Upper lobe of left lung (tissue), 6 donors: ENCODE results near the gene NRXN3. TPM values are rescaled to one million over a fixed set of nuclear protein-coding genes. Genes with fewer than 3 reads are reported as not detected.

Experiments used
- ATAC-seq, 2 donors: fragments of 200-7000 bp; cut with Tn5 transposase; one replicate each; pipeline ENCODE4 v1.9.1; 2022; ENCODE audit warnings: mild to moderate bottlenecking in 2 of 2, moderate library complexity in 2 of 2; ENCODE audit not compliant: low FRiP score in 2 of 2
- DNase-seq, 2 donors: peaks; one replicate each; pipeline ENCODE4 v3.0.0-alpha.2; 2019 to 2020
- H3K27ac ChIP-seq, 4 donors: fragments of 200-600 bp; sonication (generic); one replicate each; pipeline ENCODE4 v1.5.1; 2016 to 2019
- H3K27me3 ChIP-seq, 4 donors: fragments of 200-600 bp; sonication (generic); one replicate each; pipeline ENCODE4 v1.5.1; 2017 to 2019
- H3K36me3 ChIP-seq, 4 donors: fragments of 200-600 bp; sonication (generic); one replicate each; pipeline ENCODE4 v1.5.1; 2016 to 2019
- H3K4me1 ChIP-seq, 4 donors: fragments of 200-600 bp; sonication (generic); one replicate each; pipeline ENCODE4 v1.5.1; 2018 to 2019
- H3K4me3 ChIP-seq, 4 donors: fragments of 200-600 bp; sonication (generic); one replicate each; pipeline ENCODE4 v1.5.1; 2017 to 2019; ENCODE audit warnings: mild to moderate bottlenecking in 2 of 4, moderate library complexity in 1 of 4
- H3K9me3 ChIP-seq, 4 donors: fragments of 200-600 bp; sonication (generic); one replicate each; pipeline ENCODE4 v1.5.1; 2018 to 2019
- EP300 ChIP-seq, 4 donors: sonication (generic); formaldehyde crosslinking; IDR thresholded peaks; one replicate each; pipeline ENCODE4 v1.5.1; 2017; ENCODE audit warnings: antibody characterized with exemption in 4 of 4, control low read depth in 2 of 4
- POLR2A ChIP-seq, 4 donors: fragments of 450-650 bp; IDR thresholded peaks; one replicate each; pipeline ENCODE4 v1.5.1; 2016 to 2017; ENCODE audit warnings: antibody characterized with exemption in 4 of 4, mild to moderate bottlenecking in 2 of 4
- POLR2AphosphoS5 ChIP-seq, 2 donors: sonication (generic); formaldehyde crosslinking; IDR thresholded peaks; one replicate each; pipeline ENCODE4 v1.5.1; 2017; ENCODE audit warnings: antibody characterized with exemption in 2 of 2
- WGBS, 2 donors: methylation state at CpG; one replicate each; pipeline ENCODE4 v1.1.5; 2017 to 2018; 5-methylcytosine and 5-hydroxymethylcytosine counted together
- total RNA-seq, 6 donors: library from RNA; depleted of rRNA in 4 of 6; stranded (reverse); fragments of >200 nt in 4 of 6; gene quantifications; one replicate each; pipeline versions ENCODE4 v1.1.0 to v1.2.1, GENCODE V29; 2016 to 2021
- TF ChIP-seq, protein P1 (sequence below), 6 experiments: fragments of 450-650 bp in 4 of 6; fragments of 200-600 bp in 2 of 6; sonication (generic) in 2 of 6; IDR thresholded peaks; one replicate each; pipeline ENCODE4 v1.5.1; 2016 to 2019; ENCODE audit warnings: antibody characterized with exemption in 6 of 6
- donor health status: DM: no; HTN: no; CAD: no; lungs with moderate emphysema.
- donor health status: DM: no; HTN: yes; CAD: no; lungs with severe emphysema.

The NRXN3 gene
- total RNA-seq, 6 donors from 2014 or later: 4.4 to 14.9 (median 7.2) TPM

DNA sequence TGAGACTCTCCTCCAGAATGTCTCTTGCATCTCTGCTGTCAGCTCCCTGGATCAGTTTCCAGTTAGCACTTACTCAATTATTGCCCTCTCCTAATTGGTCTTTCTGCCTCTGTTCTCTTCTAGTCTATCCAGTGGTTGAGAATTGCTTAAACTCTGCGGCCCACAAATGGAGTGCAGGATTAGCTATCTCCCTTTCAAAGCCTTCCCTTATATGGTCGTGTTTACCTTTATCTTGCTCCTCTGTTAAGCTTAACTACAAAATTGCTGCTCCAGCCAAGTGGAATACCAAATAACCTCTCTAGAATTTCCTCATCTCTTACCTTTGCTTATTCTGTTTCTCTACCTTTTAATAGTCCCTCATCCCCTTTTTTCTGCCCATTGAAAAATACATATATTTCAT lies 132.7 kb downstream of the NRXN3 start:
- Histone ChIP-seq H3K27ac (no peak overlapping the region), H3K9me3 (no peaks in the 10 kb centered on the region), H3K36me3 (no peaks in the 10 kb centered on the region), H3K4me3 (no peak overlapping the region), H3K27me3 (no peaks in the 10 kb centered on the region), H3K4me1 (no peaks in the 10 kb centered on the region)
- TF ChIP-seq, protein P1, sequence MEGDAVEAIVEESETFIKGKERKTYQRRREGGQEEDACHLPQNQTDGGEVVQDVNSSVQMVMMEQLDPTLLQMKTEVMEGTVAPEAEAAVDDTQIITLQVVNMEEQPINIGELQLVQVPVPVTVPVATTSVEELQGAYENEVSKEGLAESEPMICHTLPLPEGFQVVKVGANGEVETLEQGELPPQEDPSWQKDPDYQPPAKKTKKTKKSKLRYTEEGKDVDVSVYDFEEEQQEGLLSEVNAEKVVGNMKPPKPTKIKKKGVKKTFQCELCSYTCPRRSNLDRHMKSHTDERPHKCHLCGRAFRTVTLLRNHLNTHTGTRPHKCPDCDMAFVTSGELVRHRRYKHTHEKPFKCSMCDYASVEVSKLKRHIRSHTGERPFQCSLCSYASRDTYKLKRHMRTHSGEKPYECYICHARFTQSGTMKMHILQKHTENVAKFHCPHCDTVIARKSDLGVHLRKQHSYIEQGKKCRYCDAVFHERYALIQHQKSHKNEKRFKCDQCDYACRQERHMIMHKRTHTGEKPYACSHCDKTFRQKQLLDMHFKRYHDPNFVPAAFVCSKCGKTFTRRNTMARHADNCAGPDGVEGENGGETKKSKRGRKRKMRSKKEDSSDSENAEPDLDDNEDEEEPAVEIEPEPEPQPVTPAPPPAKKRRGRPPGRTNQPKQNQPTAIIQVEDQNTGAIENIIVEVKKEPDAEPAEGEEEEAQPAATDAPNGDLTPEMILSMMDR (IDR thresholded peaks at IDR 0.05): no peak
- TF ChIP-seq POLR2AphosphoS5 (IDR thresholded peaks at IDR 0.05): no peak
- no peak for TF ChIP-seq EP300 (IDR thresholded peaks at IDR 0.05)
- no peak for TF ChIP-seq POLR2A (IDR thresholded peaks at IDR 0.05)
- ATAC-seq: no peak
- no peak for DNase-seq
- WGBS, 2 donors: 25 to 45% methylated on average over 2 of the region's 2 CpGs

DNA sequence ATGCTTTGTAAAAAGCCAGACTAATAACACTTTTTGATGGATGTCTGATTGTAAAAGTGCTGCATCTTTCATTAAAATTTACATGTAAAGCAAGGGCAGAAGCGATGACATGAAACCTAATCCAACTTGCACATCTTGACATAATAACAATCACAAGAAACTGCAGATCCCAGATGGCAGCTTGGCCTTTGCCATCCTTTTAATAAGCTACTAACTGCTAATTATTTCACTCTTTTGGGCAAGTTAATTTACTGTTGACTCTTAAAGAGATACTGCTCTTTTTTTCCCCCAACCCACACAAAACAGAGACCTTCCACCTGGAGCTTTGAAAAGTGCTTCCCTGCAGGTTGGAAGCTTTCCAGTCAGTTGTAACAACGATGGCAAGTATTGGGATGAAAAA lies 137.5 kb downstream of the NRXN3 start:
- Histone ChIP-seq H3K9me3 (no peaks in the 10 kb centered on the region), H3K36me3 (no peaks in the 10 kb centered on the region), H3K4me3 (no peak overlapping the region), H3K27ac (no peak overlapping the region), H3K4me1 (no peaks in the 10 kb centered on the region), H3K27me3 (no peaks in the 10 kb centered on the region)
- ATAC-seq (no peak), DNase-seq (no peak)
- TF ChIP-seq EP300 (IDR thresholded peaks at IDR 0.05): no peak
- TF ChIP-seq POLR2A (IDR thresholded peaks at IDR 0.05): no peak
- TF ChIP-seq POLR2AphosphoS5 (IDR thresholded peaks at IDR 0.05): no peak
- TF ChIP-seq, protein P1 (IDR thresholded peaks at IDR 0.05): no peak
- WGBS, 2 donors: 54 to 62% methylated on average over 2 of the region's 2 CpGs

DNA sequence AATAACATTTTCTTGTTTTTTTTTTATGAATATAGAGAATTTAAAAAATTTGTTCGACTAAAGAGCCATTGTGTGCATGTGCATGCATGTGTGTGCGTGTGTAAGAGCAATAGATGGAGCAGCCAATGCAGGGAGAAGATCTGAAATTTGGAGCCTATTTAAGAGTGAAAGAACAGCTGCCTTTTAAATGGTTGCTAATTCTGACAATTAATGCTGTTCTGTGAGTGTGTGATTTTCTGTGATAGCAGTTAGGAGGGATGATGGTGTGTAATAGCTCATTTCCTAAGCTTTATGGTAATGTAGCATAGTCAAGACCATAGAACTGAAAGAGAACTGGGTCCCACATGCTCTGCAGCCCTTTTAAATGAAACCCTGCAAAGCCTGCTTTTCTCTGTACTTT lies 137.9 kb downstream of the NRXN3 start:
- 72 to 85% methylated on average over 2 of the region's 2 CpGs for WGBS, 2 donors
- H3K27ac ChIP-seq: no peak overlapping the region
- TF ChIP-seq POLR2A (IDR thresholded peaks at IDR 0.05) (no peak), POLR2AphosphoS5 (IDR thresholded peaks at IDR 0.05) (no peak), EP300 (IDR thresholded peaks at IDR 0.05) (no peak)
- TF ChIP-seq, protein P1 (IDR thresholded peaks at IDR 0.05): no peak

DNA sequence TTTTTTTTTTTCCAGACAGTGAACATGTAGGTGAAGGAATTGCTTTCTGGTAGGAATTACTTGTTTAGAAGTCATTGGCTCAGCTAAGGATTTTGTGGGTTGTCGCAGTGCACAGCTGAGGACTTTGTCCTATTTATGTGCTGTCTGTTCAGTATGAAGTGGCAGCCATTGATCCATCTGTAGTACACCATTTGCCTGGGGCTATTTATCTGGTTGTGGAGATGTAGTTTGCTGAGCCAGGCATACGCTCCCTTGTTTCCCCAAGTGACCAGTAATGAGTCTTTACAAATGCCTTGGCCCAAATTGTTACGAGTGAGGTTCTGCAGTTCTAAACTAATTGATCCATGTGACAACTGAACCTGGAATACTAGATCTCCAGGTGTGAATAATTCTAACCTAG lies 140.1 kb downstream of the NRXN3 start:
- no peaks in the 10 kb centered on the region for H3K36me3 ChIP-seq
- no peak for TF ChIP-seq POLR2AphosphoS5 (IDR thresholded peaks at IDR 0.05)
- no peak for TF ChIP-seq POLR2A (IDR thresholded peaks at IDR 0.05)
- no peak for TF ChIP-seq EP300 (IDR thresholded peaks at IDR 0.05)
- TF ChIP-seq, protein P1 (IDR thresholded peaks at IDR 0.05): no peak
- WGBS, 2 donors: 92 to 97% methylated on average over 3 of the region's 3 CpGs
- H3K9me3 ChIP-seq: no peaks in the 10 kb centered on the region
- H3K27me3 ChIP-seq: no peaks in the 10 kb centered on the region
- H3K4me3 ChIP-seq: no peak overlapping the region
- ATAC-seq: no peak
- no peaks in the 10 kb centered on the region for H3K4me1 ChIP-seq
- DNase-seq: no peak
- no peak overlapping the region for H3K27ac ChIP-seq

More for the DNA sequence above, 137.9 kb downstream of the NRXN3 start:
- ATAC-seq: no peak
- no peak for DNase-seq
- H3K4me3 ChIP-seq: no peak overlapping the region
- no peaks in the 10 kb centered on the region for H3K36me3 ChIP-seq
- no peaks in the 10 kb centered on the region for H3K27me3 ChIP-seq
- no peaks in the 10 kb centered on the region for H3K4me1 ChIP-seq
- no peaks in the 10 kb centered on the region for H3K9me3 ChIP-seq

DNA sequence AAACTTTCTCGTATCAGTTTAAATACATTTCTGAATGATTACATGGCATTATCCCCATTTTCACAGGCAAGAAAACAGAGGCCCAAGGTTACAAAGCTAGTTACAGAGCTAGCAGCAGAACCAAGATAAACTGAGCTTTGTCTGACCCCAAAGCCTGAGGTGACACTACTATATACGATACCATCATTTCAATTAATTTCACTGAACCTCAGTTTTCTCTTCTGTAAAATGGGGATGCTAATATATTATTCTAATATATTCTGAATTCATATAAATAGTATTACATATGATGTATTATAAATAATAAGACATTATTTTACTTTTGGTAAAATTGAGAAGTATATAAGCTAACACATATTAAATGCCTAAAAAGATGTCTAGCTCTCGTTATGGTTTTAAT lies 143.3 kb downstream of the NRXN3 start:
- no peak for ATAC-seq
- no peaks in the 10 kb centered on the region for H3K36me3 ChIP-seq
- H3K9me3 ChIP-seq: no peaks in the 10 kb centered on the region
- DNase-seq: no peak
- H3K27ac ChIP-seq: no peak overlapping the region
- H3K4me1 ChIP-seq: no peaks in the 10 kb centered on the region
- H3K27me3 ChIP-seq: no peaks in the 10 kb centered on the region
- TF ChIP-seq POLR2A (IDR thresholded peaks at IDR 0.05): no peak
- no peak for TF ChIP-seq POLR2AphosphoS5 (IDR thresholded peaks at IDR 0.05)
- TF ChIP-seq, protein P1 (IDR thresholded peaks at IDR 0.05): no peak
- TF ChIP-seq EP300 (IDR thresholded peaks at IDR 0.05): no peak
- 90 to 91% methylated on average over 3 of the region's 3 CpGs for WGBS, 2 donors
- H3K4me3 ChIP-seq: no peak overlapping the region
